GM08714 (cell line): ENCODE measurements around the gene VAC14.
"Not testable (repeated sequence)": the region's sequence is repeated elsewhere in the genome, so short reads cannot be mapped to it uniquely, and the experiment has no call there.

Experiments
- H3K4me3 ChIP-seq: fragments of 200-500 bp; sonication (Bioruptor generic); 2 replicates; pipeline ENCODE4 v1.5.1; 2014; ENCODE audit warnings: mild to moderate bottlenecking, low read length, inconsistent platforms
- ZNF274 ChIP-seq: IDR thresholded peaks from 2 replicates; pipeline ENCODE4 v1.6.1; 2012; ENCODE audit warnings: mild to moderate bottlenecking, low read depth, low read length

The VAC14 gene

GRCh38 chr16:70680495-70681381 lies 120.2 kb downstream of the VAC14 start:
- no peak overlapping the region for H3K4me3 ChIP-seq
- TF ChIP-seq ZNF274, result no peak

DNA sequence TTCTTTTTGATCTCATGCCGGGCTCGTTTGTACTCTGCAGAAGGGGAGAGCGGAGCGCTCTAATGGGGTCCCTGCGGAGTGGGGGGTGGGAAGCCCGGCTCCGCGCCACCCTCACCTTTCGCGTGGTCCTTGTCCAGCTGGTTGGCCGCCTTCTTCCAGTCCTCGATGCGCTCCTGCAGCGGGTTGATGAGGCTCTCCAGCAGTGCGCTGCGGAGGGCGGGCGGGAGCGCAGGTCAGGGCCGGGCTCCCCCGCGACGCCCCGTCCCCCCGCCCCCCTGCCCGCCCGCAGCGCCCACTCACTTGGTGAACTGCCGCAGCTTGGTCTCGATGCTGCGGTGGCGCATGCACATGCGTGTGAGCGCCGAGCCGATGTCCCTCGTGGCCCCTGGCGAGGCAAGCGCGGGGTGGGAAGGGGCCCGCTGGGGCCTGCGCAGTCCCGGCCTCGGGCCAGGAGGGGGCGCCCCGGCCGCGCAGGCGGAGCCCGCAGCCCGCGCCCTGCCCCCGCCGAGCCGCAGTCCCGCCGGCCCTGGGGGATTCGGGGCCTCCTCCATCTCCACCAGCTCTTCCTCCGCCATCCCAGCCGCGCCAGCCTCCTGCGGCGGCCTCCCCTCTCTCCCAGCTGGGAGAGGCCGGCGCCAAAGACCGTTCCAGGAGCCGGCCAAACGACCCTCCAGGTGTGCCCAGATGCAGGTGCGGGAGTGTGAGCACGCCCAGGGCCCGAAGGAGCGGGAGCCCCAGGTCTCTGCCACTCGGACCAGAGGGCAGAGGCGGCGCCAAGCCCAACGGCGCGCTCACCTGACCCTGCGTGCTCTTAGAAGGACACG lies 121.1 kb downstream of the VAC14 start:
- TF ChIP-seq ZNF274, result no peak
- no peak overlapping the region for H3K4me3 ChIP-seq

GRCh38 chr16:70678898-70679670 lies 121.9 kb downstream of the VAC14 start:
- TF ChIP-seq ZNF274, result no peak
- H3K4me3 ChIP-seq, result no peak overlapping the region

DNA sequence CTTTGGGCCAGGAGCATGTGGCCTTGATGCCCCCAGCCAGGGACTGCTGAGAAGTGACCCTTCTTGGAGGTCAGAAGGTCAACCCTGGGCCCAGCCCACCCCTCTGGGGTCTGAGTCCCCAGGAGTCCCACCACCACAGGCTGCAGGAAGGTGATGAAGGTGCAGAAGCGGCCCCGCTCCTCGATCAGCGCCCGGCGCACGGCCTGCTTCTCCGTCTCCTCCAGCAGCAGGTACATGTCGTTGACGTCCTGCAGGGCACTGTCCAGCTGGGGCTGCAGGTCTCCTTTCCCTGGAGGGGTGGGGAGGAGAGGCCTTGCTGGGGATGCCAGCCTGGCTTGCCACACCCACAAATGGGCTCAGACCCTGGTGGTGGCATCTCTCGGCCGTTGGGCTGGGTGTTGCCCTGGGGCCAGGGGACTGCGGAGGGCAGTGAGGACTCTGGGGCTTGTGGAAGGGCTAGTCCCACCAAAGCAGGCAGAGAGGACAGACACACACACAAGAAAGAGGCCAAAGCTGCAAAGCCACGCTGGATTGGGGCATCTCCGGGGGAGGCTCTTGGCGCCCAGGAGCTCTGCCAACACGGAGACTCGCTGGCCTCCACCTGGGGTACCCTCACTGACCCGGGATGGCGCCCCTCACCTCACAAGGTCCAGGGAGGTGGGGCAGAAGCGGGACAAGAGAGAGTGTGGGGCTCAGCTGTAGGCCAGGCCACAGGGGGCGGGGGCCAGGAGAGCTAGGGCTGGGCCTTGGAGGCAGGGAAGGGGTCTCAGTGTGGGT lies 122.6 kb downstream of the VAC14 start:
- no peak overlapping the region for H3K4me3 ChIP-seq
- no peak for TF ChIP-seq ZNF274

DNA sequence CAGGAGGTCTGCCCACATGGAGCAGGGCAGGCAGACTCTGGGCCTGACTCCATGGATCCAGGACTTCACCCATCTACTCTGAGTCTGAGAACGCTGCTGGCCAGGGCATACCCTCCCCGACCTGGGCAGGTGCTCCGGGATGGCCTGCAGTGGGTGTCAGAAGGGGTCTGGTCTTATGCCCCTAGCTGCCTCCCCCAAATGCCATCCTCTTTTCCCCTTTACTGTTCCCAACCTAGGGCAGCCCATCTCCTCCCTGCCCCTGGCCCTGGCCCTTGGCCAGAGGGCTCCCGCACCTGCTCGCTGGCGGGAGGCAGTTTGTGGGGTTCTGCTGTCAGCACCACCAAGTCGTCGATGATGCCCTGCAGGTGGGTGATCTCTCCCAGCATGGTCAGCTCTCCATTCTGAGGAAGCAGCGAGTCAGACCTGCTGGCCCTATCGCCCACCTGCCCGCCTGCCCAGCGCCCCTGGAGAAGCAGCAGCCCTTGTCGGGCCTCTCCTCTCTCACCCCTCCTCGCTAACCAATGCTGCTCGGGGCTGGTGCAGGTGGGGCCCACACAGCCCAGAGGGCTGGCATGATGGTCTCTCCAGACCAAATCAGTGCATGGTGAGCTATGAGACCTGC lies 123.3 kb downstream of the VAC14 start:
- no peak for TF ChIP-seq ZNF274
- H3K4me3 ChIP-seq, result no peak overlapping the region

DNA sequence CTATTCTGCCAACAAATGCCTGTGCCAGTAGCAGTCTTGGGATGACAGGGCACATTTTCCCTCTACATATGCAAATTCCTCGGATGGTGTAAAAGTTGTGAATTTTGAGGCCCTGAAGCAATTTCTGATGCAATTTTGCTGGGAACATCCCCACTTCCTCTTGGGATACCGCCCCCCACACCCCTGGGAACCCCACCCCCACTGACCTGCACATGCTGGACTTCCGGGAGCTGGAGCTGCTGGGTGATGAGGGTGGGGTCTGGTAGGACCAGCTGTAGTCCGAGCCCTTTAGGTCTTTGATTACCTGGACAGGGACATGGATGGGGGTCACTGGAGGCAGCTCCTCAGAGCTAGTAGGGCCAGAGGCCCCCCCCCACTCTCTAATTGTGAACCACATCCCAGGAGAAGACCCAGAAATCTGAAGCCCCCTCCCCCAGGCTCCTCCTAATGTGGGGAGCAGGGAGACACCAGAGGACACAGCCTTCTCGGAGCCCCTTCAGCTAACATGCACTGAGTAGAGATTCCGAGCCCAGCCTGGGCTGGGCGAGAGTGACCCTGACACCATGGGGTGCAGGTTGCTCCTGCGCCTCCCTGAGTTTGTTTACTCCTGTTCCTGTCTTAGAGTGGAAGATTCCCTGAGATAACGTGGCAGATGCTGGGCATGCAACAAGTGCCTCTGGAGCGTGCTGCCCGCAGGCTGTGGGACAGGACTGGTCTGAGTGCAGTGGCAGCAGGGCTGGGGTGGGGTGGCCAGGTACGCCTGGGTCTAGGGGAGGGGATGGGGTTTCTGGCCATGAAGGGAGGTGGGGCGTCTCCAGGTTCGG lies 124.1 kb downstream of the VAC14 start:
- TF ChIP-seq ZNF274, result no peak

GRCh38 chr16:70675851-70676513 lies 125.0 kb downstream of the VAC14 start:
- no peak overlapping the region for H3K4me3 ChIP-seq
- no peak for TF ChIP-seq ZNF274

More for the DNA sequence above, 124.1 kb downstream of the VAC14 start:
- no peak overlapping the region for H3K4me3 ChIP-seq

DNA sequence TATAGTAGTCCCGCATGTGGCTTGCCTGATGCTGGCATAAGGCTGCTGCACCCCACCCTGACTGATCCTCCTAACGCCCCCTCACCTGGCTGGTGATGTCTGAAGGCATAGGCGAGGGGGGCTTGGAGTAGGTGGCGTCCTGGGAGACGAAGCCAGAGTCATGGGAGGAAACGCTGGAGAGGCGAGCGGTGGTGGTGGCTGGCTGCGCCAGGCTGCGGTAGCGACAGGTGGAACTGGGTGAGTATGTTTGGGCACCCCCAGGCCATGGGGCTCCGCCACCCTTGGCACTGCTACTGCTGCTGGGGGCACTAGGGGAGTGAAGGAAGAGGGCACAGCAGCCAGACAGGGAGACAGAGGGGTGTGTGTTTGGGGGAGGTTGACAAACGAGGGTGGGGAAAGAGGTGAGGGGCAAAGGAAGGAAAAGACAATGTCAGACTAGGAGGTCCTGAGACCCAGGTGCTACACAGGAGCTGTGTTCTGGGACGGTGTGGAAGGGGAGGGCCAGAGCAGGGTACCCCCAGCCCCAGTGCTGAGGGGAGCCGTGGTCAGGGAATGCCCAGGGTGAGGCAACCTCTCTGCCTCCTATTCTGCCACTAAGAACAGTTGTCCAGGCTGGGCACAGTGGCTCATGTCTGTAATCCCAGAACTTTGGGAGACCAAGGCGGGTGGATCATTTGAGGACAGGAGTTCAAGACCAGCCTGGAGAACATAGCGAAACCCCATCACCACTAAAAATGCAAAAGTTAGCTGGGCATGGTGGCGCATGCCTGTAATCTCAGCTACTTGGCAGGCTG lies 126.5 kb downstream of the VAC14 start:
- TF ChIP-seq ZNF274, result no peak
- H3K4me3 ChIP-seq, result no peak overlapping the region

DNA sequence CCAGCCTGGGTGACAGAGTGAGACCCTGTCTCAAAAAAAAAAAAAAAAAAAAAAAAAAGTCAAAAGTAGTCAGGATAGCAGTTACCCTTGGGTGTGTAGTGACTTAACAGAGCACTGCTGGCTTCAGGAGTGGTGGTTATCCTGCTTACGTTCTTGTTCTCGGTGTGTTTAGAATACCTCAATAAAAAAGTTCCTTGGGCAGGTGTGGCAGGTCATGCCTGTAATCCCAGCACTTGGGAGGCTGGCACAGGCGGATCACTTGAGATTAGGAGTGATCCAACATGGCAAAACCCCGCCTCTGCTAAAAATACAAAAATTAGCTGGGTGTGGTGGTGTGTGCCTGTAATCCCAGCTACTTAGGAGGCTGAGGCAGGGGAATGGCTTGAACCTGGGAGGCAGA lies 130.0 kb downstream of the VAC14 start:
- not testable (repeated sequence) for H3K4me3 ChIP-seq

DNA sequence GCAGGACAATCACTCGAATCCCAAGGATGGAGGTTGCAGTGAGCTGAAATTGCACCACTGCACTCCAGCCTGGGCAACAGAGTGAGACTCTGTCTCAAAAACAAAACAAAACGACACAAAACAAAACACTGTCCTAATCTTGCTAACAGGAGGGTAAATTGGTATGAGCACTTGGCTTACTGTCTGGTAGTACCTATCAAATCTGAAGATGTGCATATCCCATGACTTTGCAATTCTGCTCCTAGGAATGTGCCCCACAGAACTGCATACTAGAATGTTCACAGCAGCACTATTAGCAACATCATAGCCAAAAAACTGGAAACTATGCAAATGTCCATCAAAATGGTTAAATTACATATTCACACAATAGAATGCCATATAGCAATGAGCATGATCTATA lies 130.8 kb downstream of the VAC14 start:
- TF ChIP-seq ZNF274, result no peak
- no peak overlapping the region for H3K4me3 ChIP-seq

- no peak for TF ChIP-seq ZNF274
- H3K4me3 ChIP-seq, result no peak overlapping the region
Measured at GRCh38 chr16:70665806-70666735, 134.9 kb downstream of the VAC14 start.
